Muscle of leg (tissue), 11 donors: ENCODE results near the gene ISM2. TPM values are rescaled to one million over a fixed set of nuclear protein-coding genes. Genes with fewer than 3 reads are reported as not detected.

Source experiments
- DNase-seq: peaks from one replicate; pipeline ENCODE4 v3.0.0; 2013
- H3K27ac ChIP-seq: one replicate; pipeline ENCODE4 v1.5.1; 2013; ENCODE audit warnings: mild to moderate bottlenecking, low read length, control low read depth
- H3K27me3 ChIP-seq: one replicate; pipeline ENCODE4 v1.6.1; 2013; ENCODE audit warnings: low read length; ENCODE audit not compliant: control insufficient read depth, insufficient read depth
- H3K36me3 ChIP-seq: one replicate; pipeline ENCODE4 v1.6.1; 2013; ENCODE audit warnings: low read length; ENCODE audit not compliant: control insufficient read depth, insufficient read depth
- H3K4me1 ChIP-seq: one replicate; pipeline ENCODE4 v1.6.1; 2013; ENCODE audit warnings: low read length; ENCODE audit not compliant: control insufficient read depth, insufficient read depth
- H3K4me3 ChIP-seq: one replicate; pipeline ENCODE4 v1.5.1; 2013; ENCODE audit warnings: low read length, control low read depth
- H3K9me3 ChIP-seq: replicated peaks from 2 replicates; pipeline ENCODE4 v1.6.1; 2013; ENCODE audit warnings: low read depth, low read length; ENCODE audit not compliant: control insufficient read depth
- WGBS: methylation state at CpG from one replicate; pipeline ENCODE4 v1.1.5; 2013; ENCODE audit warnings: missing lambda C conversion rate; ENCODE audit not compliant: insufficient coverage; 5-methylcytosine and 5-hydroxymethylcytosine counted together
- polyA plus RNA-seq, 8 donors: library from polyadenylated mRNA; unstranded; fragments of 120-200 nt; gene quantifications; one replicate each; pipeline versions ENCODE4 v1.2.1 to v1.2.3, GENCODE V29; 2013; ENCODE audit warnings: inconsistent platforms in 1 of 8, low replicate concordance in 1 of 8; ENCODE audit not compliant: insufficient read length in 8 of 8, insufficient read depth in 1 of 8
- total RNA-seq: library from RNA; stranded (reverse); fragments of 120-200 nt; gene quantifications from one replicate; pipeline ENCODE4 v1.2.4, GENCODE V29; 2013

ISM2 gene
- total and polyA plus RNA-seq, 9 donors, result 0.08 to 0.21 (median 0.10) TPM; not detected in 3

DNA sequence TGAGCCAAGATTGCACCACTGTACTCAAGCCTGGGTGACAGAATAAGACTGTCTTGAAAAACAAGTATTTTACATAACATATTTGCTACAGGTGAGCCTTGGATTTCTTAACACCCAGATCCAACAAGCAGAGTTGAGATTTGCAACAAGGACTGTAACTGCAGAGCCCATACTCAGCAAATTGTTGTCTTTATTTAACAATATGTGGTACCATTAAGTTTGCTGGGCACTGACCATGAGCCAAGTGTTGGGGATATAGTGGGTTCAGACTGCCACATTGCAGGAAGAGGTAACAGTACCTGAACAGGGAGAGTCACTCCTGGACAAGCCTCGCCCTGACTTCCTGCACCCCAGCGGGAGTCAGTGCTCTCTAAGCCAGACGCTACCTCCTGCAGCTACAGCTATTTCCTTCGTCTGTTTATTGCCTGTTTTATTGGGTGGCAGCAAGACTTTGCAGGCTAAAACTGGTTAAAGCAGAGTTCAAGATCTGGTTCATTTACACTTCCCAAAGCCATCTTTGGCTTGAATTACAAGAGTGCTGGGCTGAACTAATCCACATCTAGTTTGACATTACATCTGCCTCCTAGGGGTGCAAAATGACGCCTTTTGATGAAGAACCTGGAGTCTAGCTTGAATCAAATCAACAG is 28.3 kb downstream of the ISM2 start:
- DNase-seq, result no peak
- Histone ChIP-seq H3K4me1 (no peaks in the 10 kb centered on the region), H3K9me3 (no peaks in the 10 kb centered on the region), H3K27me3 (no peaks in the 10 kb centered on the region), H3K36me3 (peaks cover 42% of the 10 kb centered on the region), H3K4me3 (no peak overlapping the region), H3K27ac (no peak overlapping the region)
- WGBS, result 26% methylated on average over 5 of the region's 5 CpGs

DNA sequence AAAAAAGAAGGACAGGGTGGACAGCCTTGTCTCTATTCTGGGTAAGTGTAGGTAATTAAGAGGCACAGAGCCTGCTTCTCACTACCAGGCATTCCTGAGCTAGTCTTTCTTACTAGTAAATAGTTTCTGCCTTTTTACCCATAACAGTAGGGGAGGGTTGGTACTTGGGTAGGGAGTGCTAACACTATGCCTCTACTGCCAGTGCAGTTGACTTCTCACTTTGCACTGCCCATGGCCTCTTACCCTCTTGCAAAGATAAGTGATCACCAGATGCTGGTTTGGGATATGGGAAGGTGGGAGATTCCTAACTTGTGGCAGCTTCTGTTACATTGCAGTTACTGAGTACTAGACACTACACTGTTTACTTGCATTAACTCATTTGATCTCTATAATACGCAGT is 29.1 kb downstream of the ISM2 start:
- peaks cover 46% of the 10 kb centered on the region for H3K36me3 ChIP-seq
- no peaks in the 10 kb centered on the region for H3K9me3 ChIP-seq
- H3K4me1 ChIP-seq, result no peaks in the 10 kb centered on the region
- DNase-seq, result no peak
- no peak overlapping the region for H3K4me3 ChIP-seq
- H3K27ac ChIP-seq, result no peak overlapping the region
- WGBS, result no CpG with 5 or more reads among the region's 1 CpG
- H3K27me3 ChIP-seq, result no peaks in the 10 kb centered on the region

- no peaks in the 10 kb centered on the region for H3K27me3 ChIP-seq
- 90% methylated on average over 10 of the region's 14 CpGs for WGBS
- no peak for DNase-seq
- no peaks in the 10 kb centered on the region for H3K4me1 ChIP-seq
- H3K27ac ChIP-seq, result no peak overlapping the region
- H3K9me3 ChIP-seq, result no peaks in the 10 kb centered on the region
- H3K36me3 ChIP-seq, result peaks cover 49% of the 10 kb centered on the region
- H3K4me3 ChIP-seq, result no peak overlapping the region
Measured at GRCh38 chr14:77469067-77469505, 29.5 kb downstream of the ISM2 start.

GRCh38 chr14:77467801-77468200 is 30.8 kb downstream of the ISM2 start:
- DNase-seq, result no peak
- Histone ChIP-seq H3K36me3 (peaks cover 60% of the 10 kb centered on the region), H3K27ac (no peak overlapping the region), H3K27me3 (no peaks in the 10 kb centered on the region), H3K4me1 (no peaks in the 10 kb centered on the region), H3K9me3 (no peaks in the 10 kb centered on the region), H3K4me3 (no peak overlapping the region)
- WGBS, result 100% methylated on average over 1 of the region's 5 CpGs

- peak overlapping the region; percentile 94 for H3K4me3 ChIP-seq
- 49% methylated on average over 9 of the region's 13 CpGs for WGBS
- no peaks in the 10 kb centered on the region for H3K9me3 ChIP-seq
- peaks cover 39% of the 10 kb centered on the region for H3K36me3 ChIP-seq
- H3K27me3 ChIP-seq, result no peaks in the 10 kb centered on the region
- DNase-seq, result peak; percentile 63
- H3K27ac ChIP-seq, result no peak overlapping the region
- H3K4me1 ChIP-seq, result peaks cover 8% of the 10 kb centered on the region
Measured at GRCh38 chr14:77459072-77459723, 39.4 kb downstream of the ISM2 start.

GRCh38 chr14:77458249-77458950 is 40.2 kb downstream of the ISM2 start:
- Histone ChIP-seq H3K9me3 (no peaks in the 10 kb centered on the region), H3K27ac (peak overlapping the region; percentile 97), H3K4me3 (peak overlapping the region; percentile 94), H3K27me3 (no peaks in the 10 kb centered on the region), H3K4me1 (peaks cover 8% of the 10 kb centered on the region), H3K36me3 (peaks cover 36% of the 10 kb centered on the region)
- DNase-seq, result peak; percentile 45
- WGBS, result 0% methylated on average over 12 of the region's 29 CpGs

DNA sequence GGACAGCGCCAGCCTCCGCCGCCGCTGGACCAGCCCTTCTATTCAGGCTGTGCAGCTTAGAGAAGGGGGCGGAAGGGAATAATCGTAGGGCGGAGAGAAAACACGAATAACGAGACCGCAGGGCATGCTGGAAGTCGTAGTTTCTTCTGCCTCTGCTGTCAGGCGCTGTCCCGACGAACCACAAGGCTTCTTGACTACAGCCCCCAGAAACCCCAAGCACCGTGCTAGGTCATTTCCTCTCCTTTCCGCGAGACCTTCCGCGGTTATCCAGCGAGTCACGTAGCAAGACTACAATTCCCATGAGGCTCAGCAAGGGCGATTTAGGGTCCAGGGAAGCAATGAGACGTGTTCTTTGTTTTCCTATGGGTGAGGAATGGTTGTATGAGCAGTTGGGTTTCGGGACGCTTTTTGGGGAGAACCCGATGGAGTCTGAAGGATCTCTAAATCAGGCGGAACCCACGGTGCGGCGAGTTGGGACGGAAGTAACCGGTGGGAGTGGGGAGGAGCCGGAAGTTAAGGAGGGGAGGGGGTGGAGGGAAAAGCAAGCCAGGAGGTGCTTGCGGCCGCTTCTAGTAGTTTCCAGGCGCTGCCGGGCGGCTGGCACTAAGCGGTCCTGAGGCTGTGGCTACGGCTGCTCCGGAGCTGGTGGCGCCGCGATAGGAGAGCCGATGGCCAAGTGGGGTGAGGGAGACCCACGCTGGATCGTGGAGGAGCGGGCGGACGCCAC is 40.9 kb downstream of the ISM2 start, which contains the start of the genes AHSA1 and VIPAS39:
AHSA1 (plus strand) TSS at position 572 of the 727 bp plus-strand sequence; CDS start at position 669, 97 bp downstream.
VIPAS39 (minus strand) TSS at position 80 of the 727 bp plus-strand sequence. CDS start 3,499 bp downstream, outside the sequence.
- Histone ChIP-seq H3K27ac (peak within 1 kb of the TSS; percentile 97), H3K36me3 (peaks cover 35% of the 10 kb centered on the region), H3K9me3 (no peaks in the 10 kb centered on the region), H3K27me3 (no peaks in the 10 kb centered on the region), H3K4me1 (peaks cover 8% of the 10 kb centered on the region), H3K4me3 (peak within 1 kb of the TSS; percentile 94)
- DNase-seq, result peak; percentile 100
- WGBS, result under 1% methylated on average over 43 of the region's 50 CpGs

- Histone ChIP-seq H3K9me3 (no peaks in the 10 kb centered on the region), H3K4me1 (peaks cover 8% of the 10 kb centered on the region), H3K27me3 (no peaks in the 10 kb centered on the region), H3K36me3 (peaks cover 29% of the 10 kb centered on the region), H3K4me3 (peak overlapping the region; percentile 94), H3K27ac (peak overlapping the region; percentile 97)
- DNase-seq, result no peak
- 2% methylated on average over 17 of the region's 18 CpGs for WGBS
Measured at GRCh38 chr14:77457115-77457521, 41.5 kb downstream of the ISM2 start.

DNA sequence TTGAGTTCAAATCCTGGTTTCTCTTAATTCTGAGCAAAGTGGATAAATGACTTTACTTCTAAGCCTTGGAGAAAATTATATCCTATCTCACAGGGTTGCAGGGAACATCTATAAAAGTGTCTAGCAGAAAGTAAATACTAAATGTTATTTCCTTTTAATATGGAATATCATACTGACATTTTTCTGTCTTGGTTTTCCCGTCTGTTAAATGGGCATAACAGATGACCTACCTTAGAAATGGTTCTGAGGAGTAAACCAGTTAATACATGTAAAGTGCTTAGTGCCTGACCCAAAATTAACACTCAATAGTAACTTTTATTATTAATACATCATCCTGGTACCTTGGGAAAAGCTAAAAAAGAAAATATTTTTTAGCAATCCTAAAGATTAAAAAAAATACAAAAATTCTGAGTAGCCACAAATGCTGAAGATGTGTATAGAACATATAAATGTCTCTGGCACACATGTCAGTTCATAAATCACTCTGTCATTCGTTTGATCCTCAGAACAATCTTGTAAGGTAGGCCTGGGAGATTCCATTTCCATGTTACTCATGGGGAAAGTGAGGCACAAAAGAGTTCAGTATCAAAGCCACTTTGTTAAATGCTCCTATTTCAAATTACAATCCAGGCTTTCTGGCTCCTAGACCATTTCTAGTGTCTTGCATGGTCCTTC is 42.5 kb downstream of the ISM2 start:
- Histone ChIP-seq H3K27ac (no peak overlapping the region), H3K4me3 (no peak overlapping the region), H3K4me1 (peaks cover 8% of the 10 kb centered on the region), H3K9me3 (no peaks in the 10 kb centered on the region), H3K27me3 (no peaks in the 10 kb centered on the region), H3K36me3 (peaks cover 28% of the 10 kb centered on the region)
- WGBS, result no CpG with 5 or more reads among the region's 2 CpGs
- DNase-seq, result no peak
